ENCODE results near the gene RNF182. TPM values are rescaled to one million over a fixed set of nuclear protein-coding genes. Genes with fewer than 3 reads are reported as not detected.

Gene RNF182
- polyA plus RNA-seq, 2 of the 4 experiments (the other 2 are of a cell fraction) = 2.5 to 4.9 TPM

- no peaks in the 10 kb centered on the region for H3K4me1 ChIP-seq
- H3K27ac ChIP-seq = no peak overlapping the region
- POLR2A ChIA-PET = no interaction called here
- no peaks in the 10 kb centered on the region for H3K9me3 ChIP-seq
- H3K4me2 ChIP-seq = no peak overlapping the region
- FAIRE-seq = no peak
- no peak overlapping the region for H3K4me3 ChIP-seq
- 68% methylated on average over 5 of the region's 5 CpGs for WGBS (ENCODE audit: missing lambda C conversion rate)
- CTCF ChIA-PET = interaction anchor here (0.9 to 1.1 kb wide), 2 partner anchors 10 to 16 kb away, joined by 4 to 5 read pairs; no protein-coding TSS in a partner anchor
- no peak for ATAC-seq
- DNase-seq (ENCODE audit: low read depth in 1 of 2, low spot score in 1 of 2) = no peak
- TF ChIP-seq HOXA7 (CRISPR knock-in tag; IDR thresholded peaks at IDR 0.05) (no peak), ATOH8 (CRISPR knock-in tag; IDR thresholded peaks at IDR 0.05; ENCODE audit: low read depth) (no peak), FOXS1 (CRISPR knock-in tag; IDR thresholded peaks at IDR 0.05) (no peak), CHD4 (IDR thresholded peaks at IDR 0.05; ENCODE audit: borderline replicate concordance) (no peak), EP300 (IDR thresholded peaks at IDR 0.05) (no peak), FOSL2 (IDR thresholded peaks at IDR 0.05) (no peak), FOSL2 (CRISPR knock-in tag; IDR thresholded peaks at IDR 0.05) (no peak), BHLHE40 (IDR thresholded peaks at IDR 0.05; ENCODE audit: low read depth, low read length) (no peak), MYC (IDR thresholded peaks at IDR 0.05; ENCODE audit: borderline replicate concordance, low read length) (no peak), KDM5A (IDR thresholded peaks at IDR 0.05) (no peak), POLR2A (IDR thresholded peaks at IDR 0.05; ENCODE audit: low read length) (no peak), CBX8 (IDR thresholded peaks at IDR 0.05) (no peak), REST (IDR thresholded peaks at IDR 0.05) (no peak), POLR2AphosphoS2 (conservative IDR thresholded peaks at IDR 0.05; ENCODE audit: low read length) (no peak), RNF2 (IDR thresholded peaks at IDR 0.05; ENCODE audit: borderline replicate concordance, low read depth) (no peak), HOXB13 (CRISPR knock-in tag; IDR thresholded peaks at IDR 0.05; ENCODE audit: low read depth) (no peak), HES2 (IDR thresholded peaks at IDR 0.05) (no peak), JUNB (IDR thresholded peaks at IDR 0.05) (no peak), MAFK (IDR thresholded peaks at IDR 0.05; ENCODE audit: partially characterized antibody) (no peak)
Measured at GRCh38 chr6:13884397-13884796, 40.4 kb upstream of the RNF182 start.

GRCh38 chr6:13885601-13886000, 39.2 kb upstream of the RNF182 start:
- POLR2A ChIA-PET = no interaction called here

More at GRCh38 chr6:13885601-13886000, 39.2 kb upstream of the RNF182 start:
- H3K4me1 ChIP-seq = no peaks in the 10 kb centered on the region
- CTCF ChIA-PET = interaction anchor here (0.8 to 2.1 kb wide), 4 partner anchors 11 to 181 kb away, joined by 3 to 11 read pairs (median 5); no protein-coding TSS in a partner anchor
- no peak overlapping the region for H3K4me2 ChIP-seq
- FAIRE-seq = no peak
- H3K4me3 ChIP-seq = no peak overlapping the region
- no peak overlapping the region for H3K27ac ChIP-seq
- no peaks in the 10 kb centered on the region for H3K9me3 ChIP-seq
- TF ChIP-seq HES2 (IDR thresholded peaks at IDR 0.05) = no peak
- no peak for TF ChIP-seq BCL3 (IDR thresholded peaks at IDR 0.05)
- no peak for TF ChIP-seq TFCP2L1 (CRISPR knock-in tag; IDR thresholded peaks at IDR 0.05)
- no peak for TF ChIP-seq HOXB13 (CRISPR knock-in tag; IDR thresholded peaks at IDR 0.05; ENCODE audit: low read depth)
- TF ChIP-seq RCOR1 (IDR thresholded peaks at IDR 0.05; ENCODE audit: low read depth, low read length) = no peak
- no peak for TF ChIP-seq HOXB5 (CRISPR knock-in tag; IDR thresholded peaks at IDR 0.05)
- no peak for TF ChIP-seq JUNB (IDR thresholded peaks at IDR 0.05)
- no peak for TF ChIP-seq CTCF (IDR thresholded peaks at IDR 0.05)
- no peak for TF ChIP-seq CBX2 (IDR thresholded peaks at IDR 0.05; ENCODE audit: borderline replicate concordance, low read depth)
- no peak for TF ChIP-seq MYC (IDR thresholded peaks at IDR 0.05; ENCODE audit: borderline replicate concordance, low read length)
- no peak for TF ChIP-seq ZSCAN20 (CRISPR knock-in tag; IDR thresholded peaks at IDR 0.05)
- no peak for TF ChIP-seq RFX5 (IDR thresholded peaks at IDR 0.05)
- no peak for TF ChIP-seq ATOH8 (CRISPR knock-in tag; IDR thresholded peaks at IDR 0.05; ENCODE audit: low read depth)
- no peak for TF ChIP-seq MAX (IDR thresholded peaks at IDR 0.05)
- no peak for TF ChIP-seq CBX8 (IDR thresholded peaks at IDR 0.05)
- TF ChIP-seq POLR2AphosphoS2 (conservative IDR thresholded peaks at IDR 0.05; ENCODE audit: low read length) = no peak
- no peak for DNase-seq (ENCODE audit: low read depth in 1 of 2, low spot score in 1 of 2)
- no peak for ATAC-seq
- WGBS (ENCODE audit: missing lambda C conversion rate) = 35% methylated on average over 2 of the region's 2 CpGs

Measured in A549 (cell line).